GM18520 (cell line): ENCODE data around the gene TEF.

Source experiments
- ATAC-seq: cut with Tn5 transposase; IDR thresholded peaks from one replicate; pipeline ENCODE4 v1.9.1; 2021; ENCODE audit not compliant: unreplicated experiment

Gene TEF

GRCh38 chr22:41353862-41354575 lies 27.7 kb upstream of the TEF start:
- ATAC-seq = no peak

- no peak for ATAC-seq
These were observed 26.8 kb upstream of the TEF start for GRCh38 chr22:41354979-41355378.

GRCh38 chr22:41355895-41356294 lies 25.8 kb upstream of the TEF start:
- no peak for ATAC-seq

GRCh38 chr22:41356430-41357028 lies 25.2 kb upstream of the TEF start:
- ATAC-seq = no peak

GRCh38 chr22:41357191-41357590 lies 24.6 kb upstream of the TEF start:
- no peak for ATAC-seq

- ATAC-seq = no peak
These were observed 22.8 kb upstream of the TEF start for GRCh38 chr22:41358927-41359326.

- no peak for ATAC-seq
These were observed 22.4 kb upstream of the TEF start for GRCh38 chr22:41359376-41359775.

- no peak for ATAC-seq
These were observed 21.6 kb upstream of the TEF start for GRCh38 chr22:41360126-41360525.

- no peak for ATAC-seq
These were observed 19.9 kb upstream of the TEF start for GRCh38 chr22:41361716-41362310.

- ATAC-seq = no peak
These were observed 19.1 kb upstream of the TEF start for GRCh38 chr22:41362615-41363014.

- no peak for ATAC-seq
These were observed 17.5 kb upstream of the TEF start for GRCh38 chr22:41364233-41364632.

- no peak for ATAC-seq
These were observed 16.8 kb upstream of the TEF start for GRCh38 chr22:41364955-41365354.

GRCh38 chr22:41365425-41365824 lies 16.3 kb upstream of the TEF start:
- ATAC-seq = no peak

GRCh38 chr22:41366323-41367029 lies 15.3 kb upstream of the TEF start:
- no peak for ATAC-seq

GRCh38 chr22:41367039-41367679 lies 14.6 kb upstream of the TEF start:
- no peak for ATAC-seq

- ATAC-seq = no peak
These were observed 13.8 kb upstream of the TEF start for GRCh38 chr22:41367680-41368542.

GRCh38 chr22:41368543-41369423 lies 13.0 kb upstream of the TEF start:
- no peak for ATAC-seq

- no peak for ATAC-seq
These were observed 12.4 kb upstream of the TEF start for GRCh38 chr22:41369424-41369745.

GRCh38 chr22:41369837-41370236 lies 11.9 kb upstream of the TEF start:
- ATAC-seq = no peak

- no peak for ATAC-seq
These were observed 3.9 kb upstream of the TEF start for GRCh38 chr22:41377846-41378245.
